Measurements from ENCODE around the gene OXSM.

Gene OXSM

DNA sequence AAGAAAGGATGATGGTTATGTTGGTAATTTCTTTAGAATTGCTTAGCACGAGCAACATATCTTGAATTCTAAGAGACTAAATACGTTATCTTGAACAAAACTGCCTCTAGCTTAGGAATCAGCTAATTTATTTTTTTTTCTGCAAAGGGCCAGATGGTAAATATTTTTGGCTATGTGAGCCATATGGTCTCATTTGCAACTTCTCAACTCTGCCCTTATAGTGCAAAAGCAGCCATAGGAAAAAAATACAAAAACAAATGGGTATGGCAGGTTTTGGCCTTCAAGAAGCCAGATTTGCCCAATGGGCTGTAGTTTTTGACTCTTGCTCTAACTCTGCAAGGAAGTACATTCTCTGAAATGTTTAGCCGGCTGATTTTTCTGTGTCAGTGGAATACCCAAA, 11.9 kb downstream of the OXSM start:
- H3K9me3 ChIP-seq: no peaks in the 10 kb centered on the region
- TF ChIP-seq, protein P1, sequence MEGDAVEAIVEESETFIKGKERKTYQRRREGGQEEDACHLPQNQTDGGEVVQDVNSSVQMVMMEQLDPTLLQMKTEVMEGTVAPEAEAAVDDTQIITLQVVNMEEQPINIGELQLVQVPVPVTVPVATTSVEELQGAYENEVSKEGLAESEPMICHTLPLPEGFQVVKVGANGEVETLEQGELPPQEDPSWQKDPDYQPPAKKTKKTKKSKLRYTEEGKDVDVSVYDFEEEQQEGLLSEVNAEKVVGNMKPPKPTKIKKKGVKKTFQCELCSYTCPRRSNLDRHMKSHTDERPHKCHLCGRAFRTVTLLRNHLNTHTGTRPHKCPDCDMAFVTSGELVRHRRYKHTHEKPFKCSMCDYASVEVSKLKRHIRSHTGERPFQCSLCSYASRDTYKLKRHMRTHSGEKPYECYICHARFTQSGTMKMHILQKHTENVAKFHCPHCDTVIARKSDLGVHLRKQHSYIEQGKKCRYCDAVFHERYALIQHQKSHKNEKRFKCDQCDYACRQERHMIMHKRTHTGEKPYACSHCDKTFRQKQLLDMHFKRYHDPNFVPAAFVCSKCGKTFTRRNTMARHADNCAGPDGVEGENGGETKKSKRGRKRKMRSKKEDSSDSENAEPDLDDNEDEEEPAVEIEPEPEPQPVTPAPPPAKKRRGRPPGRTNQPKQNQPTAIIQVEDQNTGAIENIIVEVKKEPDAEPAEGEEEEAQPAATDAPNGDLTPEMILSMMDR (IDR thresholded peaks at IDR 0.05): no peak
- no peaks in the 10 kb centered on the region for H3K27me3 ChIP-seq
- no peaks in the 10 kb centered on the region for H3K36me3 ChIP-seq
- no peak overlapping the region for H3K4me3 ChIP-seq
- H3K27ac ChIP-seq: no peak overlapping the region
- H3K4me1 ChIP-seq: no peaks in the 10 kb centered on the region
- intact Hi-C loops (cut with DNase I; ENCODE audit: low total_unique reads): no loop called here
- no peak for DNase-seq

DNA sequence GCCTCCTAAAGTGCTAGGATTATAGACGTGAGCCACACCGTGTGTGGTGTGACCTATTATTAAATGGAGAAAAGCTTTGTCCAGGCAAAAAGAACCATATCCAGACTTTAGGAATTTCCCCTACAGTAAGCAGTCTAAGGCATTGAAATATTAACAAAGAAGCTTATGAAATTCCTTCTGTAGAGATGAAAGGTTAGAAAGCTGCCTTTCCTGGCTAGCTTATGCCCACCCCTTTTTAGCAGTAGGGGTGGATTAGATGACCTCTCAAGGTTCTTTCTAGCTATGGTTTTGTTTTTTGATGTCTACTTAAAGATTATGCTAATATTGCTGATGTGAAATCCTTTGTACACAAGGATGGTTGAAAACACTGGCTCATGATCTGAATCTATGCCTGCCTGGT, 13.9 kb downstream of the OXSM start:
- Histone ChIP-seq H3K27ac (no peak overlapping the region), H3K4me3 (no peak overlapping the region), H3K36me3 (no peaks in the 10 kb centered on the region), H3K9me3 (no peaks in the 10 kb centered on the region), H3K4me1 (no peaks in the 10 kb centered on the region), H3K27me3 (peaks cover 0 to 4% of the 10 kb centered on the region in 2 donors)
- DNase-seq: no peak
- TF ChIP-seq, protein P1 (IDR thresholded peaks at IDR 0.05): no peak
- intact Hi-C loops (cut with DNase I; ENCODE audit: low total_unique reads): no loop called here

DNA sequence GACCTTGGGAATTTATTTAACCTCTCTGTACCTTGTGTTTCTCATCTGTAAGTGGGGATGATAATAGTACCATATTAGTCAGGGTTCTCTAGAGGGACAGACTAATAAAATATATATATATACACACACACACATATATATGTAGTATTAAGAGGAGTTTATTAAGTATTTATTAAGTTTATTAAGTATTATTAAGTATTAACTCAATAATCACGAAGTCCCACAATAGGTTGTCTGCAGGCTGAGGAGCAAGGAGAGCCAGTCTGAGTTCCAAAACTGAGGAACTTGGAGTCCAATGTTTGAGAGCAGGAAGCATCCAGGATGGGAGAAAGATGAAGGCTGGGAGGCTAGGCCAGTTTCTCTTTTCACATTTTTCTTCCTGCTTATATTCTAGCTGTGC, 14.8 kb downstream of the OXSM start:
- no peak overlapping the region for H3K27ac ChIP-seq
- no peak for DNase-seq
- no peaks in the 10 kb centered on the region for H3K36me3 ChIP-seq
- intact Hi-C loops (cut with DNase I; ENCODE audit: low total_unique reads): no loop called here
- TF ChIP-seq, protein P1 (IDR thresholded peaks at IDR 0.05): no peak
- no peaks in the 10 kb centered on the region for H3K9me3 ChIP-seq
- H3K4me1 ChIP-seq: no peaks in the 10 kb centered on the region
- H3K4me3 ChIP-seq: no peak overlapping the region
- peaks cover 0 to 4% of the 10 kb centered on the region in 2 donors for H3K27me3 ChIP-seq

DNA sequence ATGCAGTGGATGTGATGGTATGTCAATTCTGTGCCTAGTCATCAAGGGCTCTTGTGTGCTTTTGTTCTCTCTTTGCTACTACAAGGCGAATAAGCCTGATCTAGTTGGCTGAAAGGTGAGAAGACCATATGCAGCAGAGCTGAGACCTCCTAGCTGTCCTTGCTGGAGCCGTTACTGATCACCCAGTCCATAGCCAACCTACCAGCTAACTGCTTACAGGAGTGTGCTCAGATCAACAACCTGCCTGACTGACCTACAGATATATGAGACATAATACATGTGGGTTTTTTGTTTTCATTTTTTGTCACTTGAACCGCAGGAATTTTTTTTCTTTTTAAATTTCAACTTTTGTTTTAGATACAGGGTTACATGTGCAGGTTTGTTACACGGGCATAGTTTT, 22.8 kb downstream of the OXSM start:
- no peaks in the 10 kb centered on the region for H3K27me3 ChIP-seq
- no peak overlapping the region for H3K27ac ChIP-seq
- no peak overlapping the region for H3K4me3 ChIP-seq
- no peaks in the 10 kb centered on the region for H3K4me1 ChIP-seq
- TF ChIP-seq, protein P1 (IDR thresholded peaks at IDR 0.05): no peak
- DNase-seq: no peak
- no peaks in the 10 kb centered on the region for H3K9me3 ChIP-seq
- intact Hi-C loops (cut with DNase I; ENCODE audit: low total_unique reads): no loop called here
- H3K36me3 ChIP-seq: no peaks in the 10 kb centered on the region

DNA sequence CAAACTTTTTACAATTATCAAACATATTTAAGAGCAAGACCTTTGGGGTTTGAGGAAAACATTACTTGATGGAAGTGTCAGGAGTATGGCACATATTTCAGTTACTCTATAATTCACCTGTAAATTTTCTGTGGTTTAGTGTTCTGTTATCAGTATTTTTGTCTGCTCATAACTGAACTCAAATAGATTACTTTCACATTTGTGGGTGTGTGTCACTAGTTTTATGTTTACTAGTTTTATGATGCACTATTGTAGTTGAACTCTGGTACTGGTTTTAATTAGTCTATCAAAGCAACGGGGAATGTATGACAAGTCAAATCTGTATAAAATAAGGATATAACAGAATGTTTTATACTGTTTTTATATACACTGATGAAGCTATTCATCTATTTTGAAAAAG, 27.2 kb downstream of the OXSM start:
- Histone ChIP-seq H3K27ac (no peak overlapping the region), H3K4me3 (no peak overlapping the region), H3K9me3 (no peaks in the 10 kb centered on the region), H3K36me3 (no peaks in the 10 kb centered on the region), H3K27me3 (no peaks in the 10 kb centered on the region), H3K4me1 (no peaks in the 10 kb centered on the region)
- DNase-seq: no peak
- TF ChIP-seq, protein P1 (IDR thresholded peaks at IDR 0.05): no peak
- intact Hi-C loops (cut with DNase I; ENCODE audit: low total_unique reads): no loop called here

DNA sequence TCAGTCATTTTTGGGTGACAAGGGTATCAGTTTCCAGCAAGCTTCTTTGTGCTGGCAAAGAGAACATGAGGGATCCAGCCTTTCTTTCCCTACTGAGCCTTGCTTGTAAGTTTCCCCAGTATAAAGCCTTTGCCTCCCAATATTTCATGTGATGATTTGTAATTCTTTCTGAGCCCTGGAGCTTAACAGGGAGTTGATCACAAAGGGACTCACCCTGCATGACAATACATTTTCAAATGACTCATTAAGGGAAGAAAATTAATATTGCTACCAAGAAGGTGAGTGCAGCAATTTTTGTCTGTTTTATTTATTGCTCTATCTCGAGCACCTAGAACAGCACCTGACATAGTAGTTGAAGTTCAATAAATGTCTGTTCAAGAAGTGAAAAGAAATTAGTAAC, 27.7 kb downstream of the OXSM start:
- Histone ChIP-seq H3K36me3 (no peaks in the 10 kb centered on the region), H3K4me1 (no peaks in the 10 kb centered on the region), H3K9me3 (no peaks in the 10 kb centered on the region), H3K27me3 (no peaks in the 10 kb centered on the region), H3K4me3 (no peak overlapping the region), H3K27ac (no peak overlapping the region)
- DNase-seq: no peak
- TF ChIP-seq, protein P1 (IDR thresholded peaks at IDR 0.05): no peak
- intact Hi-C loops (cut with DNase I; ENCODE audit: low total_unique reads): no loop called here
